A673 (cell line): ENCODE measurements around the gene LTO1. TPM values are rescaled to one million over a fixed set of nuclear protein-coding genes. Genes with fewer than 3 reads are reported as not detected.

Experiments
- BruUV-seq: library from RNA; stranded (reverse); fragments of 400-500 nt; replicated peaks from 2 replicates; lab custom pipeline; 2021; lab: Mats Ljungman, UMichigan
- CTCF ChIA-PET: fragments of 300-600 bp; sonication (Branson Sonifier 250); formaldehyde crosslinking; loops from one replicate; lab custom pipeline; 2022; ENCODE audit warnings: antibody characterized with exemption; lab: Charles Lee
- POLR2A ChIA-PET: fragments of 300-600 bp; sonication (Branson Sonifier 250); formaldehyde crosslinking; loops from one replicate; lab custom pipeline; 2022; ENCODE audit warnings: antibody characterized with exemption; ENCODE audit not compliant: low non-redundant PET; lab: Charles Lee
- DNase-seq: peaks from one replicate; pipeline ENCODE4 v3.0.0-alpha.2; 2015; ENCODE audit warnings: low spot score
- H3K27ac ChIP-seq: fragments of 200-600 bp; sonication (generic); 2 replicates; pipeline ENCODE4 v1.5.1; 2016; ENCODE audit warnings: mixed run types, low read depth, mild to moderate bottlenecking, mixed read lengths, antibody characterized with exemption, low read length; ENCODE audit not compliant: poor library complexity, severe bottlenecking
- H3K27me3 ChIP-seq: fragments of 200-600 bp; sonication (generic); replicated peaks from 2 replicates; pipeline ENCODE4 v1.6.1; 2017; ENCODE audit warnings: mixed run types, low read depth, mild to moderate bottlenecking, mixed read lengths, antibody characterized with exemption, low read length; ENCODE audit not compliant: insufficient read depth, poor library complexity
- H3K36me3 ChIP-seq: fragments of 200-600 bp; sonication (generic); 2 replicates; pipeline ENCODE4 v1.6.1; 2016; ENCODE audit warnings: mixed run types, mild to moderate bottlenecking, mixed read lengths, antibody characterized with exemption, low read length; ENCODE audit not compliant: insufficient read depth, poor library complexity, severe bottlenecking
- H3K4me1 ChIP-seq: fragments of 200-600 bp; sonication (generic); 2 replicates; pipeline ENCODE4 v1.6.1; 2017; ENCODE audit warnings: mixed run types, mild to moderate bottlenecking, mixed read lengths, antibody characterized with exemption, low read length; ENCODE audit not compliant: insufficient read depth, poor library complexity, severe bottlenecking
- H3K4me3 ChIP-seq: fragments of 200-600 bp; sonication (generic); 2 replicates; pipeline ENCODE4 v1.5.1; 2016; ENCODE audit warnings: low read depth, mixed run types, mild to moderate bottlenecking, mixed read lengths, low read length; ENCODE audit not compliant: poor library complexity, severe bottlenecking
- H3K9me3 ChIP-seq: fragments of 200-600 bp; sonication (generic); 2 replicates; pipeline ENCODE4 v1.6.1; 2016; ENCODE audit warnings: mixed run types, low read depth, mild to moderate bottlenecking, mixed read lengths, antibody characterized with exemption, low read length; ENCODE audit not compliant: poor library complexity, severe bottlenecking
- EZH2 ChIP-seq: fragments of 200-600 bp; sonication (generic); IDR thresholded peaks from 2 replicates; pipeline ENCODE4 v1.6.1; 2017; ENCODE audit warnings: borderline replicate concordance, low read depth, mild to moderate bottlenecking, mixed read lengths, antibody characterized with exemption, low read length; ENCODE audit not compliant: poor library complexity, severe bottlenecking
- intact Hi-C: fragments of 100-400 bp; cut with micrococcal nuclease; formaldehyde crosslinking; loops from one replicate; pipeline ENCODE4 v1.10.0; 2022; ENCODE audit not compliant: unreplicated experiment
- total RNA-seq: library from RNA; stranded (reverse); gene quantifications from 2 replicates; pipeline ENCODE4 v1.2.3, GENCODE V29; 2021
- TF ChIP-seq, protein P1 (sequence below): fragments of 300-800, 200-600 bp; sonication (generic); conservative IDR thresholded peaks from 2 replicates; pipeline ENCODE4 v1.5.1; 2017; ENCODE audit warnings: low read depth, mild to moderate bottlenecking, antibody characterized with exemption, low read length, moderate library complexity, mixed read lengths

Gene LTO1
- total RNA-seq, 1 experiment from 2014 or later, result 56.0 TPM

DNA sequence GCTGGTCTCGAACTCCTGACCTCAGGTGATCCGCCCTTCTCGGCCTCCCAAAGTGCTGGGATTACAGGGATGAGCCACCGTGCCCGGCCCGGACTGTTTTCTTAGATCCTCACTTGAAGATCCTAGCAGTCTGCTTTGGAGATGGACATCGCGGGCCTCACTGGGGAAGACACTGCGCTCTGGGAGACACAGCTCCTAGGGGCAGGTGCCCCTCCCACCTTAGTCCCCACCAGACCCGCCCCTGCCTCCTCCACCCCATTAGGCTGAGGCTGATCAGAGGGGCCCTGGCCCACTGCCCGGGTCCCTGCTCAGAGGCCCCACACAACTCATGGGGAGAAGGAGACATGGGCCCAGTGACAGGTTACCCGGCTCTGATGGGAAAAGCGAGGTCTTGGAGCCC, 11.3 kb upstream of the LTO1 start:
- DNase-seq, result no peak
- BruUV-seq, result no TSS peak
- no peaks in the 10 kb centered on the region for H3K9me3 ChIP-seq
- H3K27ac ChIP-seq, result no peak overlapping the region
- H3K4me3 ChIP-seq, result no peak overlapping the region
- H3K4me1 ChIP-seq, result no peaks in the 10 kb centered on the region
- H3K27me3 ChIP-seq, result no peaks in the 10 kb centered on the region
- ChIA-PET CTCF (no interaction called here), POLR2A (no interaction called here)
- intact Hi-C loops, result loop anchor here (1.0 to 5.0 kb wide), 3 partner anchors 202 to 511 kb away; no protein-coding TSS in a partner anchor
- no peak for TF ChIP-seq EZH2
- TF ChIP-seq, protein P1, sequence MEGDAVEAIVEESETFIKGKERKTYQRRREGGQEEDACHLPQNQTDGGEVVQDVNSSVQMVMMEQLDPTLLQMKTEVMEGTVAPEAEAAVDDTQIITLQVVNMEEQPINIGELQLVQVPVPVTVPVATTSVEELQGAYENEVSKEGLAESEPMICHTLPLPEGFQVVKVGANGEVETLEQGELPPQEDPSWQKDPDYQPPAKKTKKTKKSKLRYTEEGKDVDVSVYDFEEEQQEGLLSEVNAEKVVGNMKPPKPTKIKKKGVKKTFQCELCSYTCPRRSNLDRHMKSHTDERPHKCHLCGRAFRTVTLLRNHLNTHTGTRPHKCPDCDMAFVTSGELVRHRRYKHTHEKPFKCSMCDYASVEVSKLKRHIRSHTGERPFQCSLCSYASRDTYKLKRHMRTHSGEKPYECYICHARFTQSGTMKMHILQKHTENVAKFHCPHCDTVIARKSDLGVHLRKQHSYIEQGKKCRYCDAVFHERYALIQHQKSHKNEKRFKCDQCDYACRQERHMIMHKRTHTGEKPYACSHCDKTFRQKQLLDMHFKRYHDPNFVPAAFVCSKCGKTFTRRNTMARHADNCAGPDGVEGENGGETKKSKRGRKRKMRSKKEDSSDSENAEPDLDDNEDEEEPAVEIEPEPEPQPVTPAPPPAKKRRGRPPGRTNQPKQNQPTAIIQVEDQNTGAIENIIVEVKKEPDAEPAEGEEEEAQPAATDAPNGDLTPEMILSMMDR, result no peak
- no peaks in the 10 kb centered on the region for H3K36me3 ChIP-seq

DNA sequence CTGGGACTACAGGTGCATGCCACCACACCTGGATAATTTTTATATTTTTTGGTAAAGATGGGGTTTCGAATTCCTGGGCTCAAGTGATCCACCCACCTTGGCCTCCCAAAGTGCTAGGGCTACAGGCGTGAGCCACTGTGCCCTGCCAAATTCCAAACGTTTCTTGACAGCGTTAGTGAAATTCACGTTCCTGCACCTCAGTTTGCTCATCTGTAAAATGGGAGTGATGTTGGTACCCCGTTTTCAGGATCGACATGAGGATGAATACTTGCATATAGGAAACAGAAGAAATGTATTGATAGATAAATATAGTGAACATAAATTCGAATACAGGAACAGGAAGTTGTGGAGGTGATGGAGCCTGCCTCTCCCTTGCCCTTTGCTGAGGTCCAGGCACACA, 10.2 kb upstream of the LTO1 start:
- Histone ChIP-seq H3K36me3 (no peaks in the 10 kb centered on the region), H3K4me1 (no peaks in the 10 kb centered on the region), H3K9me3 (no peaks in the 10 kb centered on the region), H3K4me3 (peak overlapping the region; percentile 20), H3K27ac (no peak overlapping the region), H3K27me3 (no peaks in the 10 kb centered on the region)
- no peak for DNase-seq
- TF ChIP-seq, protein P1, result no peak
- no peak for TF ChIP-seq EZH2
- POLR2A ChIA-PET, result no interaction called here
- no TSS peak for BruUV-seq
- CTCF ChIA-PET, result interaction anchor here (0.6 to 2.4 kb wide), 5 partner anchors 27 to 675 kb away, joined by 3 to 24 read pairs (median 3); no protein-coding TSS in a partner anchor
- intact Hi-C loops, result loop anchor here (5.0 kb wide), 1 partner anchor 512 kb away; no protein-coding TSS in a partner anchor

DNA sequence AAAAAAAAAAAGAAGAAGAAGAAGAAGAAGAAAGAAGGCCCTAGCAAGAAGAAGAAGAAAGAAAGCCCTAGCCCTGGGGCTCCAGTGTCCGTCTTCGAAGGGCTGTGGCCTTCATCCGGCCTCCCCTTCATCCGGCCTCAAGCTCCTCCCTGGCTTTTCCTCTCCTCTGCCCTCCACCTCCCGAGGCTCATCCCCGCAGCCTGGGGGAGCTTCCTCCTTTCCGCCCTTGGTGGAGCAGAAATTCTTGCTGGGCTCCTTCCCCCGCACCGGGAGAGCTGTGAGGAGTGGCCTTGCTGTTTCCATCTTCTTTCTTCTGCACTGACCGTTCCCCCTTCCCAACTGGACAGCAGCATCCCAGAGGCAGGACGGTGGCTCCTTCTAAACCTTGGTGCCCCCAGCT, 9.5 kb upstream of the LTO1 start:
- TF ChIP-seq, protein P1, result no peak
- TF ChIP-seq EZH2, result no peak
- H3K27ac ChIP-seq, result no peak overlapping the region
- POLR2A ChIA-PET, result interaction anchor here (0.5 to 0.7 kb wide), 2 partner anchors 48 to 583 kb away, joined by 3 to 9 read pairs; no protein-coding TSS in a partner anchor

More for the DNA sequence above, 9.5 kb upstream of the LTO1 start:
- no peak for DNase-seq
- no TSS peak for BruUV-seq
- intact Hi-C loops, result loop anchor here (1.0 to 5.0 kb wide), 2 partner anchors 513 to 583 kb away; no protein-coding TSS in a partner anchor
- CTCF ChIA-PET, result interaction anchor here (1.3 to 2.4 kb wide), 2 partner anchors 204 to 583 kb away, joined by 9 to 24 read pairs; no protein-coding TSS in a partner anchor
- H3K9me3 ChIP-seq, result no peaks in the 10 kb centered on the region
- H3K4me1 ChIP-seq, result no peaks in the 10 kb centered on the region
- no peaks in the 10 kb centered on the region for H3K27me3 ChIP-seq
- no peak overlapping the region for H3K4me3 ChIP-seq
- no peaks in the 10 kb centered on the region for H3K36me3 ChIP-seq
